NB4 (cell line): ENCODE results near the gene DTNB.
A peak's percentile ranks its signal among the peaks of the same experiment; 100 is the strongest.

Source experiments
- DNase-seq: peaks from one replicate; pipeline ENCODE4 v3.0.0; 2010; ENCODE audit warnings: low read depth
- H3K4me3 ChIP-seq: one replicate; pipeline ENCODE4 v1.5.1; 2011; ENCODE audit warnings: mild to moderate bottlenecking, low read depth, low read length, moderate library complexity
- CTCF ChIP-seq: IDR thresholded peaks from one replicate; pipeline ENCODE4 v1.5.1; 2012; ENCODE audit warnings: low read depth, low read length
- MAX ChIP-seq: IDR thresholded peaks from 2 replicates; pipeline ENCODE4 v1.6.1; 2011; ENCODE audit warnings: low read depth, low read length
- MYC ChIP-seq: IDR thresholded peaks from 2 replicates; pipeline ENCODE4 v1.6.1; 2011; ENCODE audit warnings: low read depth, low read length
- POLR2A ChIP-seq: IDR thresholded peaks from 2 replicates; pipeline ENCODE4 v1.6.1; 2011; ENCODE audit warnings: mild to moderate bottlenecking; ENCODE audit not compliant: insufficient read length; ENCODE audit errors: extremely low read depth

The DTNB gene

GRCh38 chr2:25673300-25674076 is at the start of gene DTNB:
Gene DTNB, minus strand, starts transcription at chr2:25673577. Its CDS starts 20,917 bp downstream, at chr2:25652660.
- H3K4me3 ChIP-seq: peak within 1 kb of the TSS; percentile 58
- TF ChIP-seq POLR2A: peak; percentile 40
- no peak for TF ChIP-seq MYC
- TF ChIP-seq MAX: peak; percentile 25; the same call in 1 of the 2 replicates
- DNase-seq: peak; percentile 85

GRCh38 chr2:25722224-25722623 is 48.8 kb upstream of the DTNB start:
- no peak for TF ChIP-seq POLR2A
- TF ChIP-seq MAX: no peak
- TF ChIP-seq CTCF: no peak
- no peak for TF ChIP-seq MYC
- H3K4me3 ChIP-seq: no peak overlapping the region
- DNase-seq: no peak

- H3K4me3 ChIP-seq: no peak overlapping the region
- no peak for TF ChIP-seq CTCF
- TF ChIP-seq POLR2A: no peak
- no peak for TF ChIP-seq MYC
- no peak for DNase-seq
These were observed 47.2 kb upstream of the DTNB start for GRCh38 chr2:25720575-25720974.

- no peak for TF ChIP-seq MYC
- TF ChIP-seq CTCF: no peak
- no peak for TF ChIP-seq MAX
- TF ChIP-seq POLR2A: no peak
- peak; percentile 32 for DNase-seq
- H3K4me3 ChIP-seq: no peak overlapping the region
These were observed 41.4 kb upstream of the DTNB start for GRCh38 chr2:25714740-25715139.

GRCh38 chr2:25712455-25712854 is 39.1 kb upstream of the DTNB start:
- TF ChIP-seq POLR2A: no peak
- TF ChIP-seq MYC: no peak
- no peak for TF ChIP-seq CTCF
- no peak for TF ChIP-seq MAX
- DNase-seq: peak; percentile 38
- H3K4me3 ChIP-seq: no peak overlapping the region

GRCh38 chr2:25711675-25712354 is 38.4 kb upstream of the DTNB start:
- peak overlapping the region; percentile 60 for H3K4me3 ChIP-seq
- TF ChIP-seq MYC (no peak), MAX (peak; percentile 35; the same call in 1 of the 2 replicates), POLR2A (no peak)
- DNase-seq: peak; percentile 71
